Neural crest cell (in vitro differentiated cells): ENCODE results near the gene GNG4. TPM values are rescaled to one million over a fixed set of nuclear protein-coding genes. Genes with fewer than 3 reads are reported as not detected.

Experiments used
- DNase-seq: peaks from one replicate; pipeline ENCODE4 v3.0.0; 2021; ENCODE audit warnings: low read depth, mixed read lengths, low spot score
- H3K27ac Mint-ChIP-seq: one replicate; pipeline ENCODE4 v1.8.0; 2021; ENCODE audit warnings: mild to moderate bottlenecking, mixed read lengths; ENCODE audit not compliant: unreplicated experiment
- H3K27me3 Mint-ChIP-seq: 2 replicates; pipeline ENCODE4 v1.8.0; 2021; ENCODE audit warnings: low read depth, mild to moderate bottlenecking, mixed read lengths
- H3K36me3 Mint-ChIP-seq: 2 replicates; pipeline ENCODE4 v1.8.0; 2021; ENCODE audit warnings: low read depth, mild to moderate bottlenecking, mixed read lengths
- H3K4me1 Mint-ChIP-seq: 2 replicates; pipeline ENCODE4 v1.8.0; 2021; ENCODE audit warnings: mixed read lengths
- H3K4me3 Mint-ChIP-seq: one replicate; pipeline ENCODE4 v1.8.0; 2021; ENCODE audit warnings: mild to moderate bottlenecking, mixed read lengths
- H3K9me3 Mint-ChIP-seq: 2 replicates; pipeline ENCODE4 v1.8.0; 2021; ENCODE audit warnings: mixed read lengths
- total RNA-seq: library from RNA; stranded (reverse); gene quantifications from 2 replicates; pipeline ENCODE4 v1.2.1, GENCODE V29; 2021
- TF ChIP-seq, protein P1 (sequence below): fragments of 200-600 bp; sonication (generic); conservative IDR thresholded peaks from 2 replicates; pipeline ENCODE4 v1.5.0; 2021; ENCODE audit warnings: antibody characterized with exemption, mild to moderate bottlenecking

The GNG4 gene
- total RNA-seq, 1 donor from 2014 or later, result 38.2 TPM

DNA sequence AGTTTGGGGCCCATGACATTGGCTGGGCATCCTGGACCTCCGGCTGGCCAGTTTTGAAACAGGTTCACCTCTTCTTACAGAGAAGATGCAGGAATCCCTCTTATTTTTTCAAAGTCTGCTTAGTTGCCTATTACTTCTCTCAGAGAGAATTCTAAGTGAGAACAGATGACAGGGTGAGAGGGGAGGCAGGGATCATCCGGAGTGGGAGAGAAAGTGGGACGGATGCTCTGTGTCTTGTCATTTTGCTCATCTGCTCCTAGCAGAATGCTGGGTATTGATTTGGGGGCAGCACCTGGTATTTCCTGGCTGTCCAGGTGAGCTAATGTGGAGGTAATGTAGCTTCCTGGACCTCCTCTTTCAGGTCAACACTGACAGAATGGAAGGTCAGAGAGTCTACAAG lies 32.4 kb downstream of the GNG4 start:
- DNase-seq, result no peak
- H3K4me3 Mint-ChIP-seq, result no peak overlapping the region
- no peaks in the 10 kb centered on the region for H3K4me1 Mint-ChIP-seq
- no peaks in the 10 kb centered on the region for H3K27me3 Mint-ChIP-seq
- no peak overlapping the region for H3K27ac Mint-ChIP-seq
- peaks cover 5% of the 10 kb centered on the region for H3K36me3 Mint-ChIP-seq
- TF ChIP-seq, protein P1, sequence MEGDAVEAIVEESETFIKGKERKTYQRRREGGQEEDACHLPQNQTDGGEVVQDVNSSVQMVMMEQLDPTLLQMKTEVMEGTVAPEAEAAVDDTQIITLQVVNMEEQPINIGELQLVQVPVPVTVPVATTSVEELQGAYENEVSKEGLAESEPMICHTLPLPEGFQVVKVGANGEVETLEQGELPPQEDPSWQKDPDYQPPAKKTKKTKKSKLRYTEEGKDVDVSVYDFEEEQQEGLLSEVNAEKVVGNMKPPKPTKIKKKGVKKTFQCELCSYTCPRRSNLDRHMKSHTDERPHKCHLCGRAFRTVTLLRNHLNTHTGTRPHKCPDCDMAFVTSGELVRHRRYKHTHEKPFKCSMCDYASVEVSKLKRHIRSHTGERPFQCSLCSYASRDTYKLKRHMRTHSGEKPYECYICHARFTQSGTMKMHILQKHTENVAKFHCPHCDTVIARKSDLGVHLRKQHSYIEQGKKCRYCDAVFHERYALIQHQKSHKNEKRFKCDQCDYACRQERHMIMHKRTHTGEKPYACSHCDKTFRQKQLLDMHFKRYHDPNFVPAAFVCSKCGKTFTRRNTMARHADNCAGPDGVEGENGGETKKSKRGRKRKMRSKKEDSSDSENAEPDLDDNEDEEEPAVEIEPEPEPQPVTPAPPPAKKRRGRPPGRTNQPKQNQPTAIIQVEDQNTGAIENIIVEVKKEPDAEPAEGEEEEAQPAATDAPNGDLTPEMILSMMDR, result no peak
- no peaks in the 10 kb centered on the region for H3K9me3 Mint-ChIP-seq

DNA sequence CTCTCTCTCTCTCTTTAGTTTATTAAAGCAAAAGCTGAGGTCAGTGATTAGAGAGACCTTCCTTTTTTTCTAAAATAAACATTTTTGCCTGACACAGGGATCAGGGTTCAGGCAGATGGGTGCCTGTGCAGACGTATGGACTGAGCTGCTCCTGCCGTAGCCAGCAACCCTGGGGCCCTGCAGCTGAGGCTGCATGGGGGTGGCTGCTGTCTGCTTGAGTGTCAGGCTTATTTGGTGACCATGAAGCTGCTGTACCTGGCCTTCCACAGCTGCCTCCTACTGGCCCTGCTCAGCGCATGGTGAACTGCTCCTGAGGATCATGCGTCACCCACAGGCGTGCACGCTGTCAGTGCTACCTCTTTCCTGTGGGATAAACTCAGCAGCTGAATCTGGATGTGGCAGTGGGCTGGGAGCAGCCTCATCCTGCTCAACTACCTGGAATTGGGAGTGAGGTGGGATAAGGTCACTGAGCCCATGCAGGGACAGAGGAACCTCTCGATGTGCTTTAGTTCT lies 35.1 kb downstream of the GNG4 start:
- Mint-ChIP-seq H3K4me1 (no peaks in the 10 kb centered on the region), H3K4me3 (no peak overlapping the region), H3K27me3 (no peaks in the 10 kb centered on the region), H3K27ac (no peak overlapping the region), H3K9me3 (no peaks in the 10 kb centered on the region), H3K36me3 (peaks cover 5% of the 10 kb centered on the region)
- no peak for DNase-seq
- TF ChIP-seq, protein P1, result no peak

GRCh38 chr1:235613602-235614001 lies 36.0 kb downstream of the GNG4 start:
- Mint-ChIP-seq H3K9me3 (no peaks in the 10 kb centered on the region), H3K36me3 (peaks cover 5% of the 10 kb centered on the region), H3K4me3 (no peak overlapping the region), H3K27ac (no peak overlapping the region), H3K4me1 (no peaks in the 10 kb centered on the region), H3K27me3 (no peaks in the 10 kb centered on the region)
- DNase-seq, result no peak
- TF ChIP-seq, protein P1, result no peak

GRCh38 chr1:235612761-235613160 lies 36.8 kb downstream of the GNG4 start:
- no peak overlapping the region for H3K27ac Mint-ChIP-seq
- no peaks in the 10 kb centered on the region for H3K4me1 Mint-ChIP-seq
- no peak for DNase-seq
- no peaks in the 10 kb centered on the region for H3K9me3 Mint-ChIP-seq
- H3K36me3 Mint-ChIP-seq, result peaks cover 5% of the 10 kb centered on the region
- no peak overlapping the region for H3K4me3 Mint-ChIP-seq
- TF ChIP-seq, protein P1, result no peak
- H3K27me3 Mint-ChIP-seq, result no peaks in the 10 kb centered on the region

DNA sequence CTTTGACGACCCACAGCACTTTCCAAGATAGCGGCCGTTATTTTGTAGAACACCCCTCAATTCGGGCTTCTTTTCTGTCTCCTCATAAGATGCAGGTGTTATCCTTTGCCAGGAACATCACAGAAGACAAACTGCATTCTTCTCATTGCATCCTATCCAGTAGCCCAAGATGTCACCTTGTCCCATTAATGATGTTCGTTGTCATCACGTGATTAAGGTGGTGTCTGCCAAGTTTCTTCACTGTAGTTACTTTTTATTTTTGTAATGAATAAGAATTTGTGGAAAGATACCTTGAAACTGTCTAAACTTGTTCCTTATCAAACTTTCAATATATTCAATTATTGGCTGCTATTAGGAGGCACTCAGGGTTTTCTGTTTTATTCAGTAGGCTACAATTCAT lies 39.4 kb downstream of the GNG4 start:
- Mint-ChIP-seq H3K4me3 (no peak overlapping the region), H3K4me1 (peaks cover 3% of the 10 kb centered on the region), H3K27ac (no peak overlapping the region), H3K9me3 (no peaks in the 10 kb centered on the region), H3K36me3 (peaks cover 5% of the 10 kb centered on the region), H3K27me3 (no peaks in the 10 kb centered on the region)
- DNase-seq, result no peak
- TF ChIP-seq, protein P1, result no peak
